Naive B cell (primary cell): ENCODE measurements around the gene ACTL8. TPM values are rescaled to one million over a fixed set of nuclear protein-coding genes. Genes with fewer than 3 reads are reported as not detected.
A peak's percentile ranks its signal among the peaks of the same experiment; 100 is the strongest.

ENCODE experiments used
- ATAC-seq, 2 donors: fragments of 150-1000 bp; cut with Tn5 transposase; 2 replicates each; pipeline ENCODE4 v1.10.0; 2021; ENCODE audit warnings: low read depth in 2 of 2, mild to moderate bottlenecking in 2 of 2, moderate library complexity in 2 of 2
- DNase-seq: peaks from one replicate; pipeline ENCODE4 v3.0.0; 2022
- H3K27ac Mint-ChIP-seq, 6 donors: one replicate each; pipeline ENCODE4 v1.8.0; 2020 to 2022; ENCODE audit warnings: mild to moderate bottlenecking in 6 of 6, mixed read lengths in 6 of 6, moderate library complexity in 5 of 6, inconsistent platforms in 2 of 6
- H3K27me3 Mint-ChIP-seq, 3 donors: one replicate each; pipeline ENCODE4 v1.8.0; 2021 to 2022; ENCODE audit warnings: mixed read lengths in 3 of 3, mild to moderate bottlenecking in 1 of 3
- H3K36me3 Mint-ChIP-seq, 2 donors: one replicate each; pipeline ENCODE4 v1.8.0; 2020 to 2022; ENCODE audit warnings: mixed read lengths in 2 of 2, inconsistent platforms in 1 of 2, mild to moderate bottlenecking in 1 of 2
- H3K4me1 Mint-ChIP-seq, 3 donors: one replicate each; pipeline ENCODE4 v1.8.0; 2020 to 2022; ENCODE audit warnings: mixed read lengths in 3 of 3, inconsistent platforms in 1 of 3, mild to moderate bottlenecking in 1 of 3, moderate library complexity in 1 of 3
- H3K4me3 Mint-ChIP-seq, 8 donors: one replicate each; pipeline ENCODE4 v1.8.0; 2020 to 2022; ENCODE audit warnings: mild to moderate bottlenecking in 8 of 8, mixed read lengths in 8 of 8, moderate library complexity in 8 of 8, inconsistent platforms in 2 of 8
- H3K9me3 Mint-ChIP-seq, 7 donors: one replicate each; pipeline ENCODE4 v1.8.0; 2020 to 2022; ENCODE audit warnings: mixed read lengths in 7 of 7, mild to moderate bottlenecking in 5 of 7, inconsistent platforms in 2 of 7, moderate library complexity in 1 of 7
- polyA plus RNA-seq, 6 donors: library from polyadenylated mRNA; unstranded; fragments of 300-500 nt; fragmentation: Illumina TruSeq; gene quantifications; one replicate each; pipeline ENCODE4 v1.2.3, GENCODE V29; 2021; ENCODE audit warnings: low read depth in 6 of 6

ACTL8 gene
- polyA plus RNA-seq, 6 donors from 2014 or later = not detected

- peaks cover 9 to 24% (median 22%) of the 10 kb centered on the region in 3 donors for H3K27me3 Mint-ChIP-seq
- H3K4me3 Mint-ChIP-seq = peak overlapping the region in 1 of 8 donors; percentile 36
- DNase-seq = no peak
- H3K27ac Mint-ChIP-seq = no peak overlapping the region
- H3K9me3 Mint-ChIP-seq = peaks cover 0 to 16% (median 4%) of the 10 kb centered on the region in 7 donors
- no peaks in the 10 kb centered on the region for H3K4me1 Mint-ChIP-seq
- no peaks in the 10 kb centered on the region for H3K36me3 Mint-ChIP-seq
- no peak for ATAC-seq
These were observed 50.9 kb downstream of the ACTL8 start for GRCh38 chr1:17805869-17806684.

- Mint-ChIP-seq H3K4me3 (no peak overlapping the region), H3K4me1 (no peaks in the 10 kb centered on the region), H3K27me3 (peaks cover 8 to 19% (median 16%) of the 10 kb centered on the region in 3 donors), H3K9me3 (peaks cover 0 to 12% (median 4%) of the 10 kb centered on the region in 7 donors), H3K36me3 (no peaks in the 10 kb centered on the region), H3K27ac (no peak overlapping the region)
- DNase-seq (no peak), ATAC-seq (no peak)
These were observed 53.7 kb downstream of the ACTL8 start for GRCh38 chr1:17808816-17809215.

GRCh38 chr1:17810668-17811067, 55.5 kb downstream of the ACTL8 start:
- DNase-seq (no peak), ATAC-seq (no peak)
- H3K9me3 Mint-ChIP-seq = peaks cover 0 to 19% (median 13%) of the 10 kb centered on the region in 7 donors
- H3K27me3 Mint-ChIP-seq = peaks cover 6 to 26% (median 15%) of the 10 kb centered on the region in 3 donors
- H3K4me3 Mint-ChIP-seq = no peak overlapping the region
- no peaks in the 10 kb centered on the region for H3K4me1 Mint-ChIP-seq
- no peaks in the 10 kb centered on the region for H3K36me3 Mint-ChIP-seq
- no peak overlapping the region for H3K27ac Mint-ChIP-seq

- peak overlapping the region in 2 of 8 donors; percentile 5 to 36 for H3K4me3 Mint-ChIP-seq
- peak overlapping the region in 1 of 6 donors; percentile 2 for H3K27ac Mint-ChIP-seq
- H3K4me1 Mint-ChIP-seq = no peaks in the 10 kb centered on the region
- DNase-seq (no peak), ATAC-seq (no peak)
- peaks cover 0 to 3% of the 10 kb centered on the region in 2 donors for H3K36me3 Mint-ChIP-seq
- peaks cover 3 to 35% (median 16%) of the 10 kb centered on the region in 7 donors for H3K9me3 Mint-ChIP-seq
- peaks cover 28 to 42% (median 28%) of the 10 kb centered on the region in 3 donors for H3K27me3 Mint-ChIP-seq
These were observed 61.4 kb downstream of the ACTL8 start for GRCh38 chr1:17816511-17816910.

- H3K27me3 Mint-ChIP-seq = peaks cover 36 to 46% (median 36%) of the 10 kb centered on the region in 3 donors
These were observed 64.1 kb downstream of the ACTL8 start for GRCh38 chr1:17819129-17819802.

GRCh38 chr1:17820198-17820597, 65.1 kb downstream of the ACTL8 start:
- H3K27ac Mint-ChIP-seq = no peak overlapping the region
- no peaks in the 10 kb centered on the region for H3K4me1 Mint-ChIP-seq
- H3K4me3 Mint-ChIP-seq = no peak overlapping the region
- H3K36me3 Mint-ChIP-seq = peaks cover 0 to 3% of the 10 kb centered on the region in 2 donors
- ATAC-seq (no peak), DNase-seq (no peak)
- H3K9me3 Mint-ChIP-seq = peaks cover 3 to 31% (median 9%) of the 10 kb centered on the region in 7 donors
- peaks cover 33 to 46% (median 46%) of the 10 kb centered on the region in 3 donors for H3K27me3 Mint-ChIP-seq

More at GRCh38 chr1:17819129-17819802, 64.1 kb downstream of the ACTL8 start:
- Mint-ChIP-seq H3K4me1 (no peaks in the 10 kb centered on the region), H3K36me3 (peaks cover 0 to 3% of the 10 kb centered on the region in 2 donors), H3K4me3 (no peak overlapping the region), H3K27ac (no peak overlapping the region), H3K9me3 (peaks cover 3 to 40% (median 13%) of the 10 kb centered on the region in 7 donors)
- ATAC-seq (no peak), DNase-seq (no peak)

GRCh38 chr1:17822741-17823426, 67.8 kb downstream of the ACTL8 start:
- H3K27ac Mint-ChIP-seq = no peak overlapping the region
- no peak overlapping the region for H3K4me3 Mint-ChIP-seq
- no peaks in the 10 kb centered on the region for H3K36me3 Mint-ChIP-seq
- H3K27me3 Mint-ChIP-seq = peaks cover 33 to 53% (median 50%) of the 10 kb centered on the region in 3 donors
- no peaks in the 10 kb centered on the region for H3K4me1 Mint-ChIP-seq
- peaks cover 0 to 17% (median 2%) of the 10 kb centered on the region in 7 donors for H3K9me3 Mint-ChIP-seq
- ATAC-seq (no peak), DNase-seq (no peak)

GRCh38 chr1:17825273-17826164, 70.4 kb downstream of the ACTL8 start:
- Mint-ChIP-seq H3K27me3 (peaks cover 26 to 49% (median 37%) of the 10 kb centered on the region in 3 donors), H3K4me1 (no peaks in the 10 kb centered on the region), H3K36me3 (no peaks in the 10 kb centered on the region), H3K27ac (no peak overlapping the region), H3K4me3 (no peak overlapping the region), H3K9me3 (peaks cover 0 to 18% (median 0%) of the 10 kb centered on the region in 7 donors)
- ATAC-seq (no peak), DNase-seq (no peak)

- H3K4me3 Mint-ChIP-seq = no peak overlapping the region
- H3K27me3 Mint-ChIP-seq = peaks cover 25 to 55% (median 39%) of the 10 kb centered on the region in 3 donors
- peaks cover 0 to 18% (median 0%) of the 10 kb centered on the region in 7 donors for H3K9me3 Mint-ChIP-seq
- H3K36me3 Mint-ChIP-seq = no peaks in the 10 kb centered on the region
- no peak for DNase-seq
- no peak overlapping the region for H3K27ac Mint-ChIP-seq
- no peaks in the 10 kb centered on the region for H3K4me1 Mint-ChIP-seq
- no peak for ATAC-seq
These were observed 71.0 kb downstream of the ACTL8 start for GRCh38 chr1:17826165-17826488.

GRCh38 chr1:17828991-17829390, 73.9 kb downstream of the ACTL8 start:
- Mint-ChIP-seq H3K27ac (peak overlapping the region in 1 of 6 donors; percentile 49), H3K9me3 (peaks cover 0 to 14% (median 3%) of the 10 kb centered on the region in 7 donors), H3K4me1 (no peaks in the 10 kb centered on the region), H3K4me3 (no peak overlapping the region), H3K27me3 (peaks cover 12 to 53% (median 27%) of the 10 kb centered on the region in 3 donors), H3K36me3 (no peaks in the 10 kb centered on the region)
- DNase-seq (no peak), ATAC-seq (no peak)

GRCh38 chr1:17829579-17829978, 74.4 kb downstream of the ACTL8 start:
- Mint-ChIP-seq H3K4me3 (no peak overlapping the region), H3K27ac (no peak overlapping the region), H3K36me3 (no peaks in the 10 kb centered on the region), H3K27me3 (peaks cover 12 to 48% (median 26%) of the 10 kb centered on the region in 3 donors), H3K9me3 (peaks cover 0 to 13% (median 3%) of the 10 kb centered on the region in 7 donors), H3K4me1 (no peaks in the 10 kb centered on the region)
- DNase-seq (no peak), ATAC-seq (no peak)

GRCh38 chr1:17831597-17831996, 76.5 kb downstream of the ACTL8 start:
- Mint-ChIP-seq H3K4me1 (no peaks in the 10 kb centered on the region), H3K27me3 (peaks cover 12 to 43% (median 22%) of the 10 kb centered on the region in 3 donors), H3K9me3 (peaks cover 0 to 20% (median 3%) of the 10 kb centered on the region in 7 donors), H3K4me3 (no peak overlapping the region), H3K36me3 (no peaks in the 10 kb centered on the region), H3K27ac (no peak overlapping the region)
- ATAC-seq = no peak
- DNase-seq = no peak
